HFFc6 (cell line): ENCODE results near the gene KIRREL3. TPM values are rescaled to one million over a fixed set of nuclear protein-coding genes. Genes with fewer than 3 reads are reported as not detected.

Experiments used
- DNase-seq: peaks from one replicate; pipeline ENCODE4 v3.0.0-alpha.2; 2018
- H3K27ac Mint-ChIP-seq: 2 replicates; pipeline ENCODE4 v1.8.0; 2020; ENCODE audit warnings: mild to moderate bottlenecking, mixed read lengths
- H3K27me3 Mint-ChIP-seq: 2 replicates; pipeline ENCODE4 v1.8.0; 2021; ENCODE audit warnings: mild to moderate bottlenecking, moderate library complexity, mixed read lengths; ENCODE audit not compliant: insufficient read depth
- H3K36me3 Mint-ChIP-seq: 2 replicates; pipeline ENCODE4 v1.8.0; 2021; ENCODE audit warnings: low read depth, mixed read lengths
- H3K4me1 Mint-ChIP-seq: 2 replicates; pipeline ENCODE4 v1.8.0; 2020; ENCODE audit warnings: low read depth, mixed read lengths
- H3K4me3 Mint-ChIP-seq: 2 replicates; pipeline ENCODE4 v1.8.0; 2020; ENCODE audit warnings: mild to moderate bottlenecking, moderate library complexity, mixed read lengths
- H3K9me3 Mint-ChIP-seq: 2 replicates; pipeline ENCODE4 v1.8.0; 2020; ENCODE audit warnings: mild to moderate bottlenecking, mixed read lengths
- CTCF ChIP-seq: fragments of 200-600 bp; sonication (generic); IDR thresholded peaks from 2 replicates; pipeline ENCODE4 v1.5.0; 2021; ENCODE audit warnings: antibody characterized with exemption, mild to moderate bottlenecking
- total RNA-seq, 6 experiments: library from RNA; stranded (reverse); fragmentation: NEBNext Ultra II Directional; extraction: Animal tissue kit (Norgen Biotek cat#: 25700); gene quantifications; 2 replicates in 1 of 6; 3 replicates in 5 of 6; pipeline ENCODE4 v1.2.3, GENCODE V29; 2021

KIRREL3 gene
- total RNA-seq, 6 experiments from 2014 or later = 22.2 to 38.2 (median 33.2) TPM

GRCh38 chr11:126426106-126426505 is 574.5 kb downstream of the KIRREL3 start:
- Mint-ChIP-seq H3K4me1 (peaks cover 7% of the 10 kb centered on the region), H3K36me3 (peaks cover 25% of the 10 kb centered on the region), H3K9me3 (no peaks in the 10 kb centered on the region), H3K27me3 (peaks cover 11% of the 10 kb centered on the region; the same call in 1 of the 2 replicates), H3K4me3 (no peak overlapping the region), H3K27ac (no peak overlapping the region)
- DNase-seq = no peak
- no peak for TF ChIP-seq CTCF

- no peak for DNase-seq
- TF ChIP-seq CTCF = no peak
- Mint-ChIP-seq H3K4me3 (no peak overlapping the region), H3K27ac (no peak overlapping the region), H3K9me3 (no peaks in the 10 kb centered on the region), H3K27me3 (peaks cover 9% of the 10 kb centered on the region), H3K36me3 (peaks cover 23% of the 10 kb centered on the region), H3K4me1 (no peaks in the 10 kb centered on the region)
Measured at GRCh38 chr11:126424471-126425039, 576.0 kb downstream of the KIRREL3 start.

GRCh38 chr11:126423743-126424142 is 576.8 kb downstream of the KIRREL3 start:
- H3K27ac Mint-ChIP-seq = no peak overlapping the region
- H3K4me3 Mint-ChIP-seq = no peak overlapping the region
- peaks cover 6% of the 10 kb centered on the region for H3K27me3 Mint-ChIP-seq
- H3K9me3 Mint-ChIP-seq = no peaks in the 10 kb centered on the region
- DNase-seq = no peak
- peaks cover 23% of the 10 kb centered on the region for H3K36me3 Mint-ChIP-seq
- TF ChIP-seq CTCF = no peak
- H3K4me1 Mint-ChIP-seq = no peaks in the 10 kb centered on the region

GRCh38 chr11:126423154-126423553 is 577.4 kb downstream of the KIRREL3 start:
- Mint-ChIP-seq H3K27me3 (peaks cover 9% of the 10 kb centered on the region), H3K9me3 (no peaks in the 10 kb centered on the region), H3K4me3 (no peak overlapping the region), H3K4me1 (no peaks in the 10 kb centered on the region), H3K27ac (no peak overlapping the region), H3K36me3 (peaks cover 22% of the 10 kb centered on the region)
- no peak for DNase-seq
- no peak for TF ChIP-seq CTCF

- Mint-ChIP-seq H3K4me1 (no peaks in the 10 kb centered on the region), H3K27ac (no peak overlapping the region), H3K36me3 (peaks cover 15% of the 10 kb centered on the region), H3K27me3 (peaks cover 9% of the 10 kb centered on the region), H3K4me3 (no peak overlapping the region), H3K9me3 (no peaks in the 10 kb centered on the region)
- no peak for DNase-seq
- no peak for TF ChIP-seq CTCF
Measured at GRCh38 chr11:126422446-126422845, 578.1 kb downstream of the KIRREL3 start.

- Mint-ChIP-seq H3K4me3 (no peak overlapping the region), H3K27me3 (peaks cover 9% of the 10 kb centered on the region), H3K27ac (no peak overlapping the region), H3K36me3 (peaks cover 7% of the 10 kb centered on the region; the same call in 1 of the 2 replicates), H3K4me1 (peaks cover under 1% of the 10 kb centered on the region; the same call in 1 of the 2 replicates), H3K9me3 (no peaks in the 10 kb centered on the region)
- no peak for TF ChIP-seq CTCF
- no peak for DNase-seq
Measured at GRCh38 chr11:126421271-126421671, 579.3 kb downstream of the KIRREL3 start.
